Ishikawa (cell line): ENCODE measurements around the gene STIMATE.

Experiments used
- CREB1 ChIP-seq: IDR thresholded peaks from 2 replicates; pipeline ENCODE4 v1.6.1; 2012; ENCODE audit warnings: low read depth
- EGR1 ChIP-seq: IDR thresholded peaks from 2 replicates; pipeline ENCODE4 v1.6.1; 2012
- EP300 ChIP-seq: IDR thresholded peaks from 2 replicates; pipeline ENCODE4 v1.6.1; 2012; ENCODE audit warnings: borderline replicate concordance
- FOXM1 ChIP-seq: IDR thresholded peaks from 2 replicates; pipeline ENCODE4 v1.6.1; 2012; ENCODE audit warnings: low read depth, borderline replicate concordance
- MAX ChIP-seq: IDR thresholded peaks from 2 replicates; pipeline ENCODE4 v1.6.1; 2012
- NFIC ChIP-seq: IDR thresholded peaks from 2 replicates; pipeline ENCODE4 v1.6.1; 2012
- RAD21 ChIP-seq: IDR thresholded peaks from 2 replicates; pipeline ENCODE4 v1.6.1; 2012; ENCODE audit warnings: low read depth
- REST ChIP-seq: IDR thresholded peaks from 2 replicates; pipeline ENCODE4 v1.6.1; 2012; ENCODE audit warnings: low read depth, mild to moderate bottlenecking
- TAF1 ChIP-seq: IDR thresholded peaks from 2 replicates; pipeline ENCODE4 v1.6.1; 2012; ENCODE audit warnings: low read depth, mild to moderate bottlenecking
- USF1 ChIP-seq: IDR thresholded peaks from 2 replicates; pipeline ENCODE4 v1.6.1; 2012
- YY1 ChIP-seq: IDR thresholded peaks from 2 replicates; pipeline ENCODE4 v1.6.1; 2012; ENCODE audit warnings: low read depth

GRCh38 chr3:52847726-52848125 is 49.6 kb downstream of the STIMATE start:
- TF ChIP-seq RAD21: no peak
- no peak for TF ChIP-seq CREB1
- TF ChIP-seq REST: no peak
- no peak for TF ChIP-seq NFIC
- TF ChIP-seq USF1: no peak
- TF ChIP-seq EGR1: no peak
- TF ChIP-seq FOXM1: no peak
- TF ChIP-seq MAX: no peak
- no peak for TF ChIP-seq TAF1
- no peak for TF ChIP-seq EP300
- TF ChIP-seq YY1: no peak
